Loucy (cell line): Measurements from ENCODE around the gene RTL9.

Experiments
- H2AFZ ChIP-seq: fragments of 200-600 bp; sonication (generic); 2 replicates; pipeline ENCODE4 v1.6.0; 2016; ENCODE audit warnings: antibody characterized with exemption, mild to moderate bottlenecking, low read length, moderate library complexity
- H3F3A ChIP-seq: fragments of 200-600 bp; 2 replicates; pipeline ENCODE4 v1.6.0; 2016; ENCODE audit warnings: antibody characterized with exemption, low read depth, mild to moderate bottlenecking
- H3K27me3 ChIP-seq: fragments of 200-600 bp; sonication (generic); 2 replicates; pipeline ENCODE4 v1.6.1; 2014; ENCODE audit warnings: low read length, mild to moderate bottlenecking; ENCODE audit not compliant: insufficient read depth, poor library complexity, severe bottlenecking
- H3K36me3 ChIP-seq: fragments of 200-600 bp; sonication (generic); 2 replicates; pipeline ENCODE4 v1.6.1; 2016; ENCODE audit warnings: low read length; ENCODE audit not compliant: insufficient read depth
- H3K4me1 ChIP-seq: fragments of 200-600 bp; sonication (generic); 2 replicates; pipeline ENCODE4 v1.5.1; 2014; ENCODE audit warnings: low read length, mild to moderate bottlenecking; ENCODE audit not compliant: insufficient read depth, poor library complexity, severe bottlenecking
- H3K4me2 ChIP-seq: fragments of 200-600 bp; sonication (generic); 2 replicates; pipeline ENCODE4 v1.6.0; 2014; ENCODE audit warnings: antibody characterized with exemption, low read length, low read depth, mild to moderate bottlenecking; ENCODE audit not compliant: poor library complexity, severe bottlenecking
- H3K4me3 ChIP-seq: fragments of 200-600 bp; sonication (generic); 2 replicates; pipeline ENCODE4 v1.5.1; 2014; ENCODE audit warnings: low read length, mild to moderate bottlenecking, mixed read lengths; ENCODE audit not compliant: poor library complexity, severe bottlenecking
- H3K79me2 ChIP-seq: fragments of 200-600 bp; sonication (generic); 2 replicates; pipeline ENCODE4 v1.6.1; 2014; ENCODE audit warnings: low read length; ENCODE audit not compliant: insufficient read depth
- H3K9ac ChIP-seq: fragments of 200-600 bp; sonication (generic); 2 replicates; pipeline ENCODE4 v1.6.0; 2014; ENCODE audit warnings: mild to moderate bottlenecking, low read depth, low read length, moderate library complexity; ENCODE audit not compliant: poor library complexity, severe bottlenecking
- H3K9me2 ChIP-seq: fragments of 200-600 bp; sonication (generic); replicated peaks from 2 replicates; pipeline ENCODE4 v1.6.1; 2016; ENCODE audit warnings: low read depth, low read length, mixed read lengths
- H3K9me3 ChIP-seq: fragments of 200-600 bp; sonication (generic); 2 replicates; pipeline ENCODE4 v1.6.1; 2014; ENCODE audit warnings: mild to moderate bottlenecking, antibody characterized with exemption, low read length, low read depth; ENCODE audit not compliant: insufficient read depth
- H4K20me1 ChIP-seq: fragments of 200-600 bp; sonication (generic); 2 replicates; pipeline ENCODE4 v1.6.0; 2014; ENCODE audit warnings: antibody characterized with exemption, low read length, mild to moderate bottlenecking; ENCODE audit not compliant: insufficient read depth, poor library complexity, severe bottlenecking
- EZH2phosphoT487 ChIP-seq: fragments of 200-600 bp; IDR thresholded peaks from 2 replicates; pipeline ENCODE4 v1.6.1; 2018; ENCODE audit warnings: antibody characterized with exemption, mild to moderate bottlenecking, moderate library complexity, borderline replicate concordance
- TF ChIP-seq, protein P1 (sequence below): fragments of 200-600 bp; sonication (generic); conservative IDR thresholded peaks from 2 replicates; pipeline ENCODE4 v1.5.1; 2014; ENCODE audit warnings: mild to moderate bottlenecking, antibody characterized with exemption, low read length

Gene RTL9

DNA sequence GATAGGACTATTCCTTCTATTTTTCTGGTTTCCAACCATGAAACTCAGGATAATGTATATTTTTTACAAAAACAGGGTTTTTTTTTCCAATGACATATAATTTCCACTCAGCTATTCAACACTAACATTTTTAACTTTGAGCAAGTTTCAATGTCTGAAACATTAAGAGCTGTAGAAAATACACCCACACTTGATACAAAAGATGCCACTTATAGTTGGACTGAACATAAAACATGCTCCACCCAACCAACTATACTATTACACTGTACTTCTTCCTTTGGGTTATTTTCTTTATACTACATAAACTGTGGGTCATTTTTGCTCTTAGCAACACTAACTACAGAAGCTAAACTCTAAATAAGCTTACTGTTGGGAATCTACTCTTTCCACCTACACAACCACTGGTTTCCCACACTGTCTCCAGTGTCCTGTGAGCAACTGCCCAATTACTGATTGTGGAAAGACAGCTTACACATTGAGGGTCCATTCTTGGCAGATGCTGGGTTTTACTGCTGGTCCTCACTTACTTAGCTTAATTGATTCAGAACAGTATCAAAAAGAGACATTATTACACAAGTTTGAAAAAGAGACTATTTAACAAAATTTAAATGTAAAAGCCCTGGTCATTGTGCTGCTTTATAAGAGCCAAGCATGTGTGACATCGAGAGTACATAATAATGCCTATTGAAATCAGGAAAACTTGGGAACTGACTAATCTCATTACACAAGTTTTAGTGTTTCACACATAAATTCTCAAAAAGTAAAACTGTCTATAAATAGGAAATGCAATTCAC, 47.0 kb upstream of the RTL9 start:
- H3K4me3 ChIP-seq = peak overlapping the region; percentile 97

DNA sequence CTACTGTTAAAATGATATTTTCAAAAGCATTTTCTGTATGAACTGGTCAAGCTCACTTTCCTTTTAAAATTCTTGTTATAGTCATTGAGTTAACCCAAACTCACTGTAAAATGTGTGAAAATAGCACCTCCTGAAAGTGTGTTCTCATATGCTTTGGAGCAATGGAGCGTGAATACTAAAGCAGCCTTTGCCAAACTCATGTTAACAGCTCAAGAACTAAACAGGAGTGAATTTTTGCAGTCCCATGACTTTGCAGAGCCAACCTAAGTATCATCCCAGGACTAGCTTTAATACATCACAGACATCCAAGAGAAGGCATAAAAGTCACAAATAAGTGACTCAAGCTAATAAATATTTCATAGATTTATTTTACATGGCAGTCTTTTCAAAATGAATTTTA, 43.1 kb upstream of the RTL9 start:
- Histone ChIP-seq H3K79me2 (peaks cover 72% of the 10 kb centered on the region), H3F3A (no peaks in the 10 kb centered on the region), H3K9me2 (no peaks in the 10 kb centered on the region), H2AFZ (no peak overlapping the region), H3K27me3 (no peaks in the 10 kb centered on the region), H3K4me1 (peaks cover 58% of the 10 kb centered on the region), H3K36me3 (no peaks in the 10 kb centered on the region), H4K20me1 (peaks cover 46% of the 10 kb centered on the region), H3K4me2 (peak overlapping the region; percentile 93), H3K4me3 (peak overlapping the region; percentile 97), H3K9ac (peak overlapping the region; percentile 93), H3K9me3 (no peaks in the 10 kb centered on the region)
- TF ChIP-seq, protein P1, sequence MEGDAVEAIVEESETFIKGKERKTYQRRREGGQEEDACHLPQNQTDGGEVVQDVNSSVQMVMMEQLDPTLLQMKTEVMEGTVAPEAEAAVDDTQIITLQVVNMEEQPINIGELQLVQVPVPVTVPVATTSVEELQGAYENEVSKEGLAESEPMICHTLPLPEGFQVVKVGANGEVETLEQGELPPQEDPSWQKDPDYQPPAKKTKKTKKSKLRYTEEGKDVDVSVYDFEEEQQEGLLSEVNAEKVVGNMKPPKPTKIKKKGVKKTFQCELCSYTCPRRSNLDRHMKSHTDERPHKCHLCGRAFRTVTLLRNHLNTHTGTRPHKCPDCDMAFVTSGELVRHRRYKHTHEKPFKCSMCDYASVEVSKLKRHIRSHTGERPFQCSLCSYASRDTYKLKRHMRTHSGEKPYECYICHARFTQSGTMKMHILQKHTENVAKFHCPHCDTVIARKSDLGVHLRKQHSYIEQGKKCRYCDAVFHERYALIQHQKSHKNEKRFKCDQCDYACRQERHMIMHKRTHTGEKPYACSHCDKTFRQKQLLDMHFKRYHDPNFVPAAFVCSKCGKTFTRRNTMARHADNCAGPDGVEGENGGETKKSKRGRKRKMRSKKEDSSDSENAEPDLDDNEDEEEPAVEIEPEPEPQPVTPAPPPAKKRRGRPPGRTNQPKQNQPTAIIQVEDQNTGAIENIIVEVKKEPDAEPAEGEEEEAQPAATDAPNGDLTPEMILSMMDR = no peak
- no peak for TF ChIP-seq EZH2phosphoT487

More for the DNA sequence above, 47.0 kb upstream of the RTL9 start:
- Histone ChIP-seq H3K9me3 (no peaks in the 10 kb centered on the region), H3F3A (no peaks in the 10 kb centered on the region), H3K79me2 (peaks cover 92% of the 10 kb centered on the region), H3K9me2 (no peaks in the 10 kb centered on the region), H2AFZ (no peak overlapping the region), H3K9ac (no peak overlapping the region), H3K4me2 (peak overlapping the region; percentile 93), H4K20me1 (peaks cover 59% of the 10 kb centered on the region), H3K36me3 (no peaks in the 10 kb centered on the region), H3K27me3 (no peaks in the 10 kb centered on the region), H3K4me1 (peaks cover 66% of the 10 kb centered on the region)
- no peak for TF ChIP-seq EZH2phosphoT487
- TF ChIP-seq, protein P1 = no peak

DNA sequence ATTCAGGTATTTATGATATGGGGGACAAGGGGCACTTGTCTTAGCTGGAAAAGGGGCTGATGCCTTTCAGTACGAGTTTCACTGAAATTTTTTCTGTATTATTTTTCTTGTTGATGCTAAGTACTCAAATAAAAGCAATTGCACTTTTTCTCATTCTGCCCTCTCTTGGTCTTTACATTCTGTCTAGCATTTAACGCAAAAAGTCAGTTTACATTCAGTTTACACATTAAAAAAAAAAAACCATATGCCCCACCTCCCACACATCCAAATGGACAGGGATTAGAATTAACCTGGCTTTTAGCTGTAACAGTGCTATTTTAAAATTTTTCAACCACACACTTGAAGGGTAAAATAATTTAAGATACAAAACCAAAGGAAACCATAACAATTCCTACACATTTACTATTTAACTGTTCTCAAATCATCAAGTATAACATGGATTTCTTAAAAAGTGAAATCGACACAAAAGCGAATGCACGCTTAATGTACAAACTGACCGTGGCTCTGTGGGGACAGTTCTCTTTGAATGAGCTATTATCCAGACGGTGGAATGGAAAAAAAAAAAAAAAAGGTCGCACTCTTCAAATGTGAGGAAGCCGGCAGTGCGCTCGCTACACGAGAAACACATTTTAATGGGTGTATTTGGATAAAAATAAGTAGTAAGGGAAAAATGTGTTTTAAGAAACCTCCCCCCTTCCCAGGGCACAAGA, 42.1 kb upstream of the RTL9 start:
- Histone ChIP-seq H3K4me1 (peaks cover 58% of the 10 kb centered on the region), H2AFZ (no peak overlapping the region)

More for the DNA sequence above, 42.1 kb upstream of the RTL9 start:
- no peaks in the 10 kb centered on the region for H3K36me3 ChIP-seq
- H3K79me2 ChIP-seq = peaks cover 62% of the 10 kb centered on the region
- H3K27me3 ChIP-seq = no peaks in the 10 kb centered on the region
- H3K4me2 ChIP-seq = peak overlapping the region; percentile 93
- no peaks in the 10 kb centered on the region for H3F3A ChIP-seq
- H3K9ac ChIP-seq = peak overlapping the region; percentile 93
- no peak for TF ChIP-seq EZH2phosphoT487
- TF ChIP-seq, protein P1 = no peak
- H3K9me2 ChIP-seq = no peaks in the 10 kb centered on the region
- peak overlapping the region; percentile 97 for H3K4me3 ChIP-seq
- H3K9me3 ChIP-seq = no peaks in the 10 kb centered on the region
- peaks cover 40% of the 10 kb centered on the region for H4K20me1 ChIP-seq
